HG03039 (cell line): ENCODE measurements around the gene CAMK2A.

Experiments used
- ATAC-seq: cut with Tn5 transposase; IDR thresholded peaks from one replicate; pipeline ENCODE4 v1.9.1; 2021; ENCODE audit warnings: mild to moderate bottlenecking, moderate library complexity; ENCODE audit not compliant: unreplicated experiment

Gene CAMK2A

GRCh38 chr5:150215979-150216944 is 73.3 kb downstream of the CAMK2A start:
- no peak for ATAC-seq

- no peak for ATAC-seq
Measured at GRCh38 chr5:150214289-150214688, 75.3 kb downstream of the CAMK2A start.

GRCh38 chr5:150213530-150213929 is 76.0 kb downstream of the CAMK2A start:
- no peak for ATAC-seq

- ATAC-seq: no peak
Measured at GRCh38 chr5:150211156-150212030, 78.2 kb downstream of the CAMK2A start.

- no peak for ATAC-seq
Measured at GRCh38 chr5:150210644-150211043, 78.9 kb downstream of the CAMK2A start.

- ATAC-seq: no peak
Measured at GRCh38 chr5:150209099-150209635, 80.4 kb downstream of the CAMK2A start.

GRCh38 chr5:150208187-150209098 is 81.1 kb downstream of the CAMK2A start:
- no peak for ATAC-seq

GRCh38 chr5:150206779-150207115 is 82.8 kb downstream of the CAMK2A start:
- ATAC-seq: no peak

GRCh38 chr5:150206098-150206778 is 83.3 kb downstream of the CAMK2A start:
- no peak for ATAC-seq

GRCh38 chr5:150204590-150204960 is 85.0 kb downstream of the CAMK2A start:
- ATAC-seq: no peak

GRCh38 chr5:150203832-150204589 is 85.6 kb downstream of the CAMK2A start:
- ATAC-seq: no peak

GRCh38 chr5:150202501-150202900 is 87.1 kb downstream of the CAMK2A start:
- no peak for ATAC-seq

GRCh38 chr5:150197476-150197875 is 92.1 kb downstream of the CAMK2A start:
- ATAC-seq: no peak

GRCh38 chr5:150196986-150197385 is 92.6 kb downstream of the CAMK2A start:
- no peak for ATAC-seq

GRCh38 chr5:150196514-150196913 is 93.1 kb downstream of the CAMK2A start:
- no peak for ATAC-seq

GRCh38 chr5:150195736-150196485 is 93.7 kb downstream of the CAMK2A start:
- no peak for ATAC-seq

GRCh38 chr5:150192462-150192861 is 97.1 kb downstream of the CAMK2A start:
- ATAC-seq: no peak

- ATAC-seq: no peak
Measured at GRCh38 chr5:150190987-150191386, 98.6 kb downstream of the CAMK2A start.
